ENCODE data around the gene RIPOR2.

The RIPOR2 gene

GRCh38 chr6:24795106-24795505 lies 140.7 kb downstream of the RIPOR2 start (continued):
- TF ChIP-seq ZNF391 (tag by site-specific recombination; IDR thresholded peaks at IDR 0.05; ENCODE audit: borderline replicate concordance, low read depth), result no peak
- no peak for TF ChIP-seq ZSCAN23 (tag by site-specific recombination; IDR thresholded peaks at IDR 0.05)
- no peak for TF ChIP-seq ATF2 (tag by site-specific recombination; IDR thresholded peaks at IDR 0.05; ENCODE audit: low read depth)
- no peak for TF ChIP-seq ZNF248 (tag by site-specific recombination; IDR thresholded peaks at IDR 0.05)
- TF ChIP-seq PRDM6 (tag by site-specific recombination; IDR thresholded peaks at IDR 0.05), result no peak
- no peak for TF ChIP-seq ZNF792 (tag by site-specific recombination; IDR thresholded peaks at IDR 0.05)
- no peak for TF ChIP-seq ZSCAN30 (tag by site-specific recombination; IDR thresholded peaks at IDR 0.05)
- no peak for TF ChIP-seq ZNF704 (tag by site-specific recombination; IDR thresholded peaks at IDR 0.05)

DNA sequence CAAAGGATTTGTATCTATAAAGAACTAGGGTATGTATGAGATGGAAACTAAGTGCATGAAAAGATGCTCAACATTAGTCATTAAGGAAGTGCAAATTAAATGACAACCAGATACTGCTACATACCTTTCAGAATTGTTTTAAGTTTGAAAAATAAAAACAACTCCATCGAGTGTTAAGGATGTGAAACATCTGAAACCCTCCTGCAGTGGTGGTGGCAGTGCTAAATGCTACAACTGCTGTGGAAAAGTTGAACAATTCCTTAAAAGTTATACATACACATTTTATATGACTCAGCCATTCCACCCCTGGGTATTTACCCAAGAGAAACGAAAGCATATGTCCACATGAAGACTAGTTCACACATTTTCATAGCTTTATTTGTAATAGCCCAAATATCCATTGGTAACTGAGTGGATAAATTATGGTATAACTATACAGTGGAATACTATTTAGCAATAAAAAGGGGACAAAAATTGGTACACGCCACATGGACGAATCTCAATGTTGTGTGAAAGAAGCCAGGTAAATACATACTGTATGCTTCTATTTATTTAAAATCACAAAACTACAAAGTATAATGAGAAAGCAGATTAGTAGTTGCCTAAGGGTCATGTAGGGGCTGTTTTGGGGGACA lies 147.6 kb downstream of the RIPOR2 start:
- Histone ChIP-seq H3K9me3 (ENCODE audit: control insufficient read depth, insufficient read depth, low read depth, low read length) (no peaks in the 10 kb centered on the region), H3K4me1 (ENCODE audit: control insufficient read depth, insufficient read depth, low read length) (no peaks in the 10 kb centered on the region), H3K4me3 (ENCODE audit: low read depth, low read length) (no peak overlapping the region), H3K36me3 (ENCODE audit: control insufficient read depth in 2 of 2, insufficient read depth in 1 of 2, low read length in 2 of 2) (peaks cover 47 to 59% of the 10 kb centered on the region in 2 experiments), H3K27ac (ENCODE audit: extremely low read depth, low read depth, low read length) (no peak overlapping the region)
- CTCF ChIA-PET, result no interaction called here
- TF ChIP-seq ZNF707 (tag by site-specific recombination; IDR thresholded peaks at IDR 0.05) (no peak), OSR2 (tag by site-specific recombination; IDR thresholded peaks at IDR 0.05) (no peak), ZNF146 (tag by site-specific recombination; IDR thresholded peaks at IDR 0.05) (peak; percentile 61)
- POLR2A ChIA-PET, result interaction anchor here (1.4 to 1.6 kb wide), 2 partner anchors 10 to 12 kb away, joined by 4 read pairs; no protein-coding TSS in a partner anchor

DNA sequence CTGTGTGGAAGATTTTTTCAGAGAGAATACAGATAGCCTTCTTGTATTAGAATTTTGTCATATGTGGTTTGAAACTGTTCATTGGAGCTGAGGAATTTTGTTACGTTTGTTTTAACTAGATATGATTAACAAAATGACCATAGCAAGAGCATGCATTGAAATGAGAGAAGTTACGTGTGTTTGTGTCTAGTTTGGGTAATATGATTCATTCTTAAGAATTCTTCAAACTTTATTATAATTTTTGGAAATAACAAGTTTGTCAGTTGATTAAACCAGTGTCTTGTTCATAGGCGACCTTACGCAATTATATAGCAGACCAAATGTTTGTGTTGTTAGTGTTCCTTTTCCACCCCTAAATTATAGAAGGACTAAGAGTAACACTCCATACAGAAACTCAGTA lies 155.6 kb downstream of the RIPOR2 start:
- Histone ChIP-seq H3K4me3 (ENCODE audit: low read depth, low read length) (no peak overlapping the region), H3K36me3 (ENCODE audit: control insufficient read depth in 2 of 2, insufficient read depth in 1 of 2, low read length in 2 of 2) (peaks cover 45 to 80% of the 10 kb centered on the region in 2 experiments)
- POLR2A ChIA-PET, result interaction anchor here (0.9 kb wide), 1 partner anchor 133 kb away, joined by 3 read pairs; no protein-coding TSS in a partner anchor

More for the DNA sequence above, 155.6 kb downstream of the RIPOR2 start:
- peaks cover 11% of the 10 kb centered on the region for H3K4me1 ChIP-seq (ENCODE audit: control insufficient read depth, insufficient read depth, low read length)
- H3K27ac ChIP-seq (ENCODE audit: extremely low read depth, low read depth, low read length), result no peak overlapping the region
- H3K9me3 ChIP-seq (ENCODE audit: control insufficient read depth, insufficient read depth, low read depth, low read length), result no peaks in the 10 kb centered on the region
- no peak for TF ChIP-seq ATF2 (tag by site-specific recombination; IDR thresholded peaks at IDR 0.05; ENCODE audit: low read depth)
- no peak for TF ChIP-seq ZNF426 (tag by site-specific recombination; IDR thresholded peaks at IDR 0.05)
- no peak for TF ChIP-seq ZNF514 (tag by site-specific recombination; IDR thresholded peaks at IDR 0.05)
- TF ChIP-seq ZNF501 (tag by site-specific recombination; IDR thresholded peaks at IDR 0.05), result no peak
- TF ChIP-seq ZBTB20 (tag by site-specific recombination; IDR thresholded peaks at IDR 0.05), result no peak
- no peak for TF ChIP-seq ZEB2 (tag by site-specific recombination; IDR thresholded peaks at IDR 0.05)
- CTCF ChIA-PET, result interaction anchor here (0.7 to 1.5 kb wide), 2 partner anchors 75 to 497 kb away, joined by 3 to 4 read pairs; no protein-coding TSS in a partner anchor

All from HEK293 (cell line).